BJ (cell line): ENCODE data around the gene LY6G6F. TPM values are rescaled to one million over a fixed set of nuclear protein-coding genes. Genes with fewer than 3 reads are reported as not detected.
A peak's percentile ranks its signal among the peaks of the same experiment; 100 is the strongest.

ENCODE experiments used
- CTCF ChIA-PET: fragments of 350-600 bp; formaldehyde crosslinking; extraction: SDS; loops from one replicate; lab custom pipeline; 2021; ENCODE audit warnings: antibody characterized with exemption, inconsistent platforms; lab: Yijun Ruan, JAX
- POLR2A ChIA-PET: fragments of 300-600 bp; sonication (Branson Sonifier 250); formaldehyde crosslinking; extraction: SDS; loops from one replicate; lab custom pipeline; 2021; ENCODE audit warnings: antibody characterized with exemption; lab: Charles Lee
- DNase-seq: peaks from one replicate; pipeline ENCODE4 v3.0.0-alpha.2; 2011; ENCODE audit warnings: low read depth
- H3K27me3 ChIP-seq: 2 replicates; pipeline ENCODE4 v1.6.0; 2011; ENCODE audit warnings: low read length; ENCODE audit not compliant: control insufficient read depth, insufficient read depth
- H3K36me3 ChIP-seq: 2 replicates; pipeline ENCODE4 v1.5.1; 2011; ENCODE audit warnings: low read length; ENCODE audit not compliant: control insufficient read depth, insufficient read depth
- H3K4me3 ChIP-seq: 2 replicates; pipeline ENCODE4 v1.5.1; 2011; ENCODE audit warnings: low read depth, mild to moderate bottlenecking, control low read depth, low read length
- CTCF ChIP-seq: IDR thresholded peaks from 2 replicates; pipeline ENCODE4 v1.5.1; 2011; ENCODE audit warnings: low read depth, mild to moderate bottlenecking, control low read depth, inconsistent platforms, low read length, moderate library complexity; ENCODE audit not compliant: insufficient read depth
- polyA plus RNA-seq: library from polyadenylated mRNA; depleted of rRNA; stranded (reverse); fragments of >200 nt; gene quantifications from 2 replicates; pipeline ENCODE4 v1.2.3, GENCODE V29; 2011

LY6G6F gene
- polyA plus RNA-seq, 1 experiment = not detected

GRCh38 chr6:31739639-31740396 is 33.2 kb downstream of the LY6G6F start, which contains the start of gene MSH5:
TSS of gene MSH5 (plus strand) at chr6:31740005. CDS start at chr6:31740467, 462 bp downstream.
- Histone ChIP-seq H3K36me3 (no peaks in the 10 kb centered on the region), H3K27me3 (no peaks in the 10 kb centered on the region), H3K4me3 (peak within 1 kb of the TSS; percentile 75)
- TF ChIP-seq CTCF = no peak
- CTCF ChIA-PET = interaction anchor here (1.0 to 6.5 kb wide), 6 partner anchors 10 to 193 kb away, joined by 3 to 35 read pairs (median 4); partner anchors contain the start of genes ATP6V1G2 and DDAH2
- POLR2A ChIA-PET = interaction anchor here (0.6 to 1.3 kb wide), 3 partner anchors 10 to 1413 kb away, joined by 3 to 6 read pairs (median 3); partner anchors contain the start of genes DDAH2 and HSPA1B
- DNase-seq = peak; percentile 98

GRCh38 chr6:31740397-31741223 is 33.9 kb downstream of the LY6G6F start:
- H3K4me3 ChIP-seq = peak overlapping the region; percentile 75
- H3K27me3 ChIP-seq = no peaks in the 10 kb centered on the region
- ChIA-PET CTCF (interaction anchor here (1.1 to 6.5 kb wide), 4 partner anchors 11 to 90 kb away, joined by 3 to 35 read pairs (median 4); partner anchors contain the start of gene DDAH2), POLR2A (interaction anchor here (0.6 to 1.3 kb wide), 4 partner anchors 86 to 1237 kb away, joined by 3 to 6 read pairs (median 4); partner anchors contain the start of gene HSPA1B)
- TF ChIP-seq CTCF = no peak
- no peak for DNase-seq
- no peaks in the 10 kb centered on the region for H3K36me3 ChIP-seq

- no peaks in the 10 kb centered on the region for H3K27me3 ChIP-seq
- no peak overlapping the region for H3K4me3 ChIP-seq
- no peak for TF ChIP-seq CTCF
- CTCF ChIA-PET = no interaction called here
- POLR2A ChIA-PET = no interaction called here
- H3K36me3 ChIP-seq = no peaks in the 10 kb centered on the region
- no peak for DNase-seq
Observed at GRCh38 chr6:31741815-31742214, 35.1 kb downstream of the LY6G6F start.

- no peaks in the 10 kb centered on the region for H3K36me3 ChIP-seq
- ChIA-PET POLR2A (no interaction called here), CTCF (no interaction called here)
- no peak for DNase-seq
- no peak overlapping the region for H3K4me3 ChIP-seq
- H3K27me3 ChIP-seq = no peaks in the 10 kb centered on the region
- no peak for TF ChIP-seq CTCF
Observed at GRCh38 chr6:31742894-31743293, 36.2 kb downstream of the LY6G6F start.

- no peak overlapping the region for H3K4me3 ChIP-seq
- no peaks in the 10 kb centered on the region for H3K36me3 ChIP-seq
- no peaks in the 10 kb centered on the region for H3K27me3 ChIP-seq
- TF ChIP-seq CTCF = no peak
- ChIA-PET CTCF (no interaction called here), POLR2A (no interaction called here)
- DNase-seq = no peak
Observed at GRCh38 chr6:31744422-31744821, 37.8 kb downstream of the LY6G6F start.
